HG03378 (cell line): ENCODE measurements around the gene MOV10.

Source experiments
- ATAC-seq: cut with Tn5 transposase; IDR thresholded peaks from one replicate; pipeline ENCODE4 v1.9.1; 2021; ENCODE audit warnings: mild to moderate bottlenecking, moderate library complexity; ENCODE audit not compliant: unreplicated experiment

Gene MOV10

GRCh38 chr1:112674986-112675727 lies 698 bp downstream of the MOV10 start:
- ATAC-seq, result peak; percentile 15

- no peak for ATAC-seq
These were observed 1.4 kb downstream of the MOV10 start for GRCh38 chr1:112675728-112676381.

GRCh38 chr1:112676543-112676942 lies 2.1 kb downstream of the MOV10 start:
- ATAC-seq, result no peak

- no peak for ATAC-seq
These were observed 3.0 kb downstream of the MOV10 start for GRCh38 chr1:112677501-112677900.

GRCh38 chr1:112678605-112679004 lies 4.1 kb downstream of the MOV10 start:
- no peak for ATAC-seq

- no peak for ATAC-seq
These were observed 11.5 kb downstream of the MOV10 start for GRCh38 chr1:112685913-112686312.

GRCh38 chr1:112686417-112686816 lies 12.0 kb downstream of the MOV10 start:
- ATAC-seq, result no peak

- no peak for ATAC-seq
These were observed 12.4 kb downstream of the MOV10 start for GRCh38 chr1:112686835-112687234.

GRCh38 chr1:112687361-112687760 lies 12.9 kb downstream of the MOV10 start:
- no peak for ATAC-seq

GRCh38 chr1:112687785-112688496 lies 13.5 kb downstream of the MOV10 start:
- ATAC-seq, result no peak

GRCh38 chr1:112688781-112689193 lies 14.3 kb downstream of the MOV10 start:
- no peak for ATAC-seq

- ATAC-seq, result no peak
These were observed 14.9 kb downstream of the MOV10 start for GRCh38 chr1:112689196-112689841.

- no peak for ATAC-seq
These were observed 15.4 kb downstream of the MOV10 start for GRCh38 chr1:112689842-112690237.

GRCh38 chr1:112692681-112693080 lies 18.2 kb downstream of the MOV10 start:
- ATAC-seq, result no peak

- ATAC-seq, result no peak
These were observed 19.4 kb downstream of the MOV10 start for GRCh38 chr1:112693821-112694220.

- ATAC-seq, result no peak
These were observed 20.0 kb downstream of the MOV10 start for GRCh38 chr1:112694363-112694929.

GRCh38 chr1:112695276-112695675 lies 20.8 kb downstream of the MOV10 start:
- ATAC-seq, result no peak

GRCh38 chr1:112696578-112697314 lies 22.3 kb downstream of the MOV10 start:
- ATAC-seq, result no peak

GRCh38 chr1:112697781-112698201 lies 23.3 kb downstream of the MOV10 start:
- ATAC-seq, result no peak
